ENCODE results near the gene MAN2C1. TPM values are rescaled to one million over a fixed set of nuclear protein-coding genes. Genes with fewer than 3 reads are reported as not detected.
A peak's percentile ranks its signal among the peaks of the same experiment; 100 is the strongest.
"Not testable (repeated sequence)": the region's sequence is repeated elsewhere in the genome, so short reads cannot be mapped to it uniquely, and the experiment has no call there.

MAN2C1 gene
- polyA plus RNA-seq, 1 experiment = 32.5 TPM

DNA sequence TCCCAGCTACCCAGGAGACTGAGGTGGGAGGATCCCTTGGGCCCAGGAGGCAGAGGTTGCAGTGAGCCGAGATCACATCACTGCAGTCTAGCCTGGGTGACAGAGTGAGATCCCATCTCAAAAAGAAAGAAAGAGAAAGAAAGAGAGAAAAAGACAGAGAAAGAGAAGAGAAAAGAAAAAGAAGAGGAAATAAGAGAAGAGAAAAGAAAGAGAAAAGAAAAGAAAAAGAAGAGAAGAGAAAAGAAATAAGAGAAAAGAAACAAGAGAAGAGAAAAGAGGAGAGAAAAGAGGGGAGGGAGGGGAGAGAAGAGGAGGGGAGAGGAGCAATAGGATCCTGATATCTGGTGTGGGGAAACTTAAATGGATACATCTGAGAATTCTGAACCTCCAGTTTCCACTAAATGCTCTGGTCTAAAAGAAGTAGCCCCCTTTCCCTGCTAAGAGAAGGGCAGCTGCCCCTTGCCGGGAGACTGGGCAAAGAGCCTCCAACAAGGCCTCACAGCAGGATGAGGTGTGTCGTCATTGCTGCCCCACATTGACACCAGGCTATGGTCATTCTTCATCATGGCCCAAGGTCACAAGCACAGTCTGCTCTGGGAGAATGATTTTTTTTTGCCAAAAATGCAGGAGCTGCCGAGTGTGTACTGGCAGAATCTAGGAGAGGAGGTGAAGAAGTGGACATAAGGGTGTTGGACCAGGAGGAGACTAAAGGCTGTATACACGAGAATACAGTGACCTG is 53.7 kb downstream of the MAN2C1 start:
- H3K9me3 ChIP-seq (ENCODE audit: control insufficient read depth, insufficient read depth, low read length) = no peaks in the 10 kb centered on the region
- no peak for DNase-seq (ENCODE audit: low read depth, low spot score)
- CTCF ChIA-PET = no interaction called here

DNA sequence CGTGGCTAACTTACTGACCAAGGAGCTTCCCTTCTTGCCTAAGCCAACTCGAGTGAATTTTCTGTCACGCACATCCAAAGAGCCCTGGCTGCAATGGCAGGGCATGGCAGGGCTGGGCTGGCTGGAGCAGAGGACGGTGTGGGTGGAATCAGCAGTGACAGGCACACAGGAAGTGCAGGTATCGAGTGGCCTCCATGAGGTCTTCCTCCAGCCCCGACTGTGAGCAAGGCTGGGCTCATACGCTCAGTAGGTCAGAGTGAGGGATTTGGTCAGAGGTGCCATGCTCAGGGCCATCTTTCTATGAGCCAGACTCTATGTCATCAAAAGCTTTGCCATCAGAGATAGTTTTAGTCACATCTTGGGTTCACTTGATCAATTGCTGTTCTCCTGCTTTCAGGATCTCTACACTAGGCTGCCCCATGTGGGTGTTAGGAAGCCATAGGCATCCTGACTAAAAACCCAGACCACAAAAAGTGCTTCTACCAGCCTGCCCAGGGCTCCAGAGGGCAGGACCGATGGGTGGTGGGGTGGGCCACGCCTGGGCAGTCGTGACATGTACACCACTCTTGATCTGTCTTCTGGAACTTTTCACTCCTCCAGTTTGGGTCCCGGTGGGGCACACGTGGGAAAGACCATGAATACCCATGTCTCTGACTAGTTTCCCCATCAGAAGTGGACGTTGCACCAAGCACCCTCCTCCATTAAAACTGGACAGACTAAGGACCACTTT is 55.1 kb downstream of the MAN2C1 start:
- CTCF ChIA-PET = no interaction called here
- TF ChIP-seq, protein P1, sequence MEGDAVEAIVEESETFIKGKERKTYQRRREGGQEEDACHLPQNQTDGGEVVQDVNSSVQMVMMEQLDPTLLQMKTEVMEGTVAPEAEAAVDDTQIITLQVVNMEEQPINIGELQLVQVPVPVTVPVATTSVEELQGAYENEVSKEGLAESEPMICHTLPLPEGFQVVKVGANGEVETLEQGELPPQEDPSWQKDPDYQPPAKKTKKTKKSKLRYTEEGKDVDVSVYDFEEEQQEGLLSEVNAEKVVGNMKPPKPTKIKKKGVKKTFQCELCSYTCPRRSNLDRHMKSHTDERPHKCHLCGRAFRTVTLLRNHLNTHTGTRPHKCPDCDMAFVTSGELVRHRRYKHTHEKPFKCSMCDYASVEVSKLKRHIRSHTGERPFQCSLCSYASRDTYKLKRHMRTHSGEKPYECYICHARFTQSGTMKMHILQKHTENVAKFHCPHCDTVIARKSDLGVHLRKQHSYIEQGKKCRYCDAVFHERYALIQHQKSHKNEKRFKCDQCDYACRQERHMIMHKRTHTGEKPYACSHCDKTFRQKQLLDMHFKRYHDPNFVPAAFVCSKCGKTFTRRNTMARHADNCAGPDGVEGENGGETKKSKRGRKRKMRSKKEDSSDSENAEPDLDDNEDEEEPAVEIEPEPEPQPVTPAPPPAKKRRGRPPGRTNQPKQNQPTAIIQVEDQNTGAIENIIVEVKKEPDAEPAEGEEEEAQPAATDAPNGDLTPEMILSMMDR (IDR thresholded peaks at IDR 0.05; ENCODE audit: low read depth, low read length) = no peak
- Histone ChIP-seq H3K9me3 (ENCODE audit: control insufficient read depth, insufficient read depth, low read length) (no peaks in the 10 kb centered on the region), H3K4me3 (ENCODE audit: low read depth, low read length) (no peak overlapping the region), H3K27me3 (ENCODE audit: control insufficient read depth, insufficient read depth, low read length) (peaks cover 19% of the 10 kb centered on the region), H3K27ac (ENCODE audit: low read depth, low read length) (no peak overlapping the region)
- no peak for DNase-seq (ENCODE audit: low read depth, low spot score)
- POLR2A ChIA-PET = interaction anchor here (0.6 kb wide), 1 partner anchor 496 kb away, joined by 7 read pairs; no protein-coding TSS in a partner anchor

More for the DNA sequence above, 53.7 kb downstream of the MAN2C1 start:
- Histone ChIP-seq H3K27me3 (ENCODE audit: control insufficient read depth, insufficient read depth, low read length) (peaks cover 10% of the 10 kb centered on the region), H3K4me3 (ENCODE audit: low read depth, low read length) (no peak overlapping the region), H3K27ac (ENCODE audit: low read depth, low read length) (no peak overlapping the region)
- POLR2A ChIA-PET = no interaction called here
- TF ChIP-seq, protein P1 (IDR thresholded peaks at IDR 0.05; ENCODE audit: low read depth, low read length) = no peak

DNA sequence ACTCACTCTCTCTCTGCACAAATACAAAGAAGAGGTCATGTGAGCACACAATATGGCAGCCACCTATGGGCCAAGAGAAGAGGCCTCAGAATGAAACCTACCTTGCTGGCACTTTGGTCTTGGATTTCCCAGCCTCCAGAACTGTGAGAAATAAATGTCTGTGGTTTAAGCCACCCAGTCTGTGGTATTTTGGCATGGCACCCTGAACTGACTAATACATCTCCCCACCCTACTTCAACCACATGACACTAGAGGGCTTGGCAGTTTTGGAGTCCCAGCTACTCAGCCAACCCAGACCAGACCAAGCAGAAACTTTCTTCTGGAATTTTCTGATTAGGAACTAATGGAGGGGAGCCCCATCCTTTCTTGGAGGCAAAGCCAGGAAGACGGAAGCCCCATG is 55.9 kb downstream of the MAN2C1 start:
- H3K4me3 ChIP-seq (ENCODE audit: low read depth, low read length); POLR2A ChIA-PET; CTCF ChIA-PET; H3K27ac ChIP-seq (ENCODE audit: low read depth, low read length); H3K9me3 ChIP-seq (ENCODE audit: control insufficient read depth, insufficient read depth, low read length); DNase-seq (ENCODE audit: low read depth, low spot score): not testable (repeated sequence)
- peaks cover 25% of the 10 kb centered on the region for H3K27me3 ChIP-seq (ENCODE audit: control insufficient read depth, insufficient read depth, low read length)

DNA sequence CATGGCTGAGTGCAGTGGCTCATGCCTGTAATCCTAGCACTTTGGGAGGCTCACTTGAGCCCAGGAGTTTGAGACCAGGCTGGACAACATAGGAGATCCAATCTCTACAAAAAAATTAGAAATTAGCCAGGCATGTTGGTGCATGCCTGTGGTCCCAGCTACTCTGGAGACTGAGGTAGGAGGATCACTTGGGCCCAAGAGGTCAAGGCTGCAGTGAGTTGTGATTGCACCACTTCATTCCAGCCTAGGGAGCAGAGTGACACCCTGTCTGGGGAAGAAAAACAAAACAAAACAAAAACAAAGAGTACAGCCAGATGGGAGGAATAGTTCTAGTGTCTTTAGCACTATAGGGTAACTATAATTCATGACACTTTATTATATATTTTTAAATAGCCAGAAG is 58.7 kb downstream of the MAN2C1 start:
- Histone ChIP-seq H3K27me3 (ENCODE audit: control insufficient read depth, insufficient read depth, low read length) (peaks cover 28% of the 10 kb centered on the region), H3K4me3 (ENCODE audit: low read depth, low read length) (no peak overlapping the region), H3K9me3 (ENCODE audit: control insufficient read depth, insufficient read depth, low read length) (no peaks in the 10 kb centered on the region), H3K27ac (ENCODE audit: low read depth, low read length) (no peak overlapping the region)
- DNase-seq (ENCODE audit: low read depth, low spot score) = no peak
- TF ChIP-seq, protein P1 (IDR thresholded peaks at IDR 0.05; ENCODE audit: low read depth, low read length) = no peak
- ChIA-PET POLR2A (no interaction called here), CTCF (no interaction called here)

DNA sequence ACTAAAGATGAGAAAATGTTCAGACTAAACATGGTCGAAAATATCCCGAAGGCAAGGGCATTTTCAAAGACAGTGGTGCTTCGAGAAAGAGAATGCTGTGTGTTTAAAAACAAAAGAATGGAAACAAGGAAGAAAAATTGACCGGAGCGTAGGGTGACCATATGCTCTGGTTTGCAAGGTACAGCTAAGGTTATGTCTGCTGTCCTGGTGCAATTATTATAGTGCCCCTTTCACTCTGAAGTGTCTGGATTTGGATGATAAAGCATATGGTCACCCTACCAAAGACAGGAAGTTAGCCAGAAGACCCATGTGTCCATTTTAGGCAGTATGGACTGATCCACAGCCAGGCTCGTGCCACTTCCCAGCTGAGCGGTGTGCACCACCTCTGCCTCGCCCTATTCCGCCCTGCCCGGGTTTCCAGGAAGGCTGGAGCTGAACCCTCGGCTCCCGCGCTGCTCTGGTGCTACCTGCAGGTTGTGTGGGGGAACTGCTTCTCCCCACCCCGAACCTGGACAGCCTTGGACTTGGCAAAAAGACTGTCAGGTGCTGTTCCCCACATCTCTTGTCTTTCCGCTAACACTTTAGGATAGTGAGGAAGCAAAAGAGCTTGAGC is 60.5 kb downstream of the MAN2C1 start:
- TF ChIP-seq, protein P1 (IDR thresholded peaks at IDR 0.05; ENCODE audit: low read depth, low read length) = peak; percentile 30
- H3K9me3 ChIP-seq (ENCODE audit: control insufficient read depth, insufficient read depth, low read length) = no peaks in the 10 kb centered on the region
- ChIA-PET POLR2A (no interaction called here), CTCF (no interaction called here)
- H3K4me3 ChIP-seq (ENCODE audit: low read depth, low read length) = no peak overlapping the region
- DNase-seq (ENCODE audit: low read depth, low spot score) = no peak
- no peak overlapping the region for H3K27ac ChIP-seq (ENCODE audit: low read depth, low read length)
- H3K27me3 ChIP-seq (ENCODE audit: control insufficient read depth, insufficient read depth, low read length) = peaks cover 30% of the 10 kb centered on the region
